Endothelial cell of umbilical vein (primary cell): Measurements from ENCODE around the gene UQCC2. TPM values are rescaled to one million over a fixed set of nuclear protein-coding genes. Genes with fewer than 3 reads are reported as not detected.

Source experiments
- BruUV-seq: library from RNA; stranded (reverse); fragments of 400-500 nt; replicated peaks from 2 replicates; lab custom pipeline; 2021; lab: Mats Ljungman, UMichigan
- CTCF ChIA-PET: fragments of 300-600, 350-600 bp; sonication (Branson Sonifier 250); formaldehyde crosslinking; loops from one replicate; lab custom pipeline; 2021; ENCODE audit warnings: antibody characterized with exemption, inconsistent platforms; lab: Charles Lee
- POLR2A ChIA-PET: fragments of 300-600, 350-600 bp; sonication (Branson Sonifier 250); formaldehyde crosslinking; loops from one replicate; lab custom pipeline; 2021; ENCODE audit warnings: antibody characterized with exemption, inconsistent platforms; lab: Charles Lee
- DNase-seq: peaks from one replicate; pipeline ENCODE4 v3.0.0-alpha.2; 2011; ENCODE audit warnings: low read depth, low spot score
- FAIRE-seq: peaks from 2 replicates; lab custom pipeline; 2011; peaks lifted over from hg19 to GRCh38; lab: Jason Lieb, UNC
- H2AFZ ChIP-seq: 2 replicates; pipeline ENCODE4 v1.6.0; 2012; ENCODE audit warnings: low read depth, low read length, control low read depth, inconsistent platforms
- H3K27ac ChIP-seq: 2 replicates; pipeline ENCODE4 v1.5.1; 2011; ENCODE audit warnings: low read depth, mild to moderate bottlenecking, control low read depth, low read length, moderate library complexity; ENCODE audit not compliant: insufficient read depth
- H3K27me3 ChIP-seq, 2 experiments: 2 replicates each; pipeline versions ENCODE4 v1.6.0 to v1.6.1; 2011; ENCODE audit warnings: low read length in 2 of 2, mixed read lengths in 1 of 2; ENCODE audit not compliant: control insufficient read depth in 2 of 2, insufficient read depth in 2 of 2
- H3K36me3 ChIP-seq, 2 experiments: 2 replicates in 1 of 2; 3 replicates in 1 of 2; pipeline ENCODE4 v1.5.1; 2011; ENCODE audit warnings: low read length in 2 of 2, mild to moderate bottlenecking in 1 of 2, moderate library complexity in 1 of 2; ENCODE audit not compliant: control insufficient read depth in 2 of 2, insufficient read depth in 2 of 2; ENCODE audit errors: extremely low read depth in 1 of 2
- H3K4me1 ChIP-seq: 3 replicates; pipeline ENCODE4 v1.5.1; 2011; ENCODE audit warnings: mild to moderate bottlenecking, low read length; ENCODE audit not compliant: control insufficient read depth, insufficient read depth; ENCODE audit errors: extremely low read depth
- H3K4me2 ChIP-seq: 2 replicates; pipeline ENCODE4 v1.6.1; 2011; ENCODE audit warnings: low read length, control low read depth, mixed read lengths; ENCODE audit not compliant: insufficient read depth
- H3K4me3 ChIP-seq, 3 experiments: fragments of 200-600 bp in 1 of 3; sonication (generic), shearing (Covaris generic) in 1 of 3; replicated peaks in 1 of 3; 2 replicates each; pipeline ENCODE4 v1.5.1; 2011 to 2016; ENCODE audit warnings: control low read depth in 3 of 3, low read length in 3 of 3, mild to moderate bottlenecking in 2 of 3, inconsistent platforms in 1 of 3, low read depth in 1 of 3, moderate library complexity in 1 of 3; ENCODE audit not compliant: insufficient read depth in 1 of 3
- H3K79me2 ChIP-seq: 2 replicates; pipeline ENCODE4 v1.6.0; 2012; ENCODE audit warnings: low read length, inconsistent platforms; ENCODE audit not compliant: control insufficient read depth, insufficient read depth
- H3K9ac ChIP-seq: replicated peaks from 2 replicates; pipeline ENCODE3; 2011; ENCODE audit warnings: low read length, control low read depth; ENCODE audit not compliant: insufficient read depth; ENCODE audit errors: extremely low read depth
- H3K9me1 ChIP-seq: replicated peaks from 3 replicates; pipeline ENCODE4 v1.6.0; 2011; ENCODE audit warnings: mild to moderate bottlenecking, low read length; ENCODE audit not compliant: control insufficient read depth, insufficient read depth; ENCODE audit errors: extremely low read depth
- H3K9me3 ChIP-seq: replicated peaks from 2 replicates; pipeline ENCODE4 v1.5.1; 2012; ENCODE audit warnings: low read length, inconsistent platforms; ENCODE audit not compliant: control insufficient read depth, insufficient read depth
- H4K20me1 ChIP-seq: replicated peaks from 2 replicates; pipeline ENCODE3; 2011; ENCODE audit warnings: mild to moderate bottlenecking, low read length; ENCODE audit not compliant: control insufficient read depth, insufficient read depth; ENCODE audit errors: extremely low read depth
- EZH2 ChIP-seq: IDR thresholded peaks from 2 replicates; pipeline ENCODE4 v1.6.1; 2012; ENCODE audit warnings: borderline replicate concordance, low read depth, mild to moderate bottlenecking, moderate library complexity, low read length, inconsistent platforms; ENCODE audit not compliant: severe bottlenecking
- FOS ChIP-seq: IDR thresholded peaks from 2 replicates; pipeline ENCODE4 v1.6.1; 2011; ENCODE audit warnings: mild to moderate bottlenecking, low read length, moderate library complexity, borderline replicate concordance; ENCODE audit not compliant: insufficient read depth
- GATA2 ChIP-seq: IDR thresholded peaks from 2 replicates; pipeline ENCODE4 v1.7.0; 2011; ENCODE audit warnings: low read depth, mild to moderate bottlenecking, moderate library complexity, mixed read lengths, low read length; ENCODE audit not compliant: insufficient read length, insufficient read depth
- JUN ChIP-seq: IDR thresholded peaks from 2 replicates; pipeline ENCODE4 v1.6.1; 2011; ENCODE audit warnings: borderline replicate concordance, low read depth; ENCODE audit not compliant: insufficient read length, insufficient read depth
- MYC ChIP-seq: IDR thresholded peaks from one replicate; pipeline ENCODE4 v1.6.1; 2011; ENCODE audit warnings: mild to moderate bottlenecking, low read depth, low read length
- POLR2A ChIP-seq: IDR thresholded peaks from 2 replicates; pipeline ENCODE4 v1.6.1; 2012; ENCODE audit warnings: low read depth, mild to moderate bottlenecking, control low read depth, low read length
- POLR2AphosphoS5 ChIP-seq: IDR thresholded peaks from 2 replicates; pipeline ENCODE4 v1.6.1; 2012; ENCODE audit warnings: low read depth, mild to moderate bottlenecking, control low read depth, low read length, moderate library complexity; ENCODE audit not compliant: insufficient read depth
- dilution Hi-C: fragments of 300-500 bp; cut with MboI; formaldehyde crosslinking; loops from one replicate; pipeline ENCODE4 v1.15.0; 2019; ENCODE audit warnings: low sequenced_read_pairs; ENCODE audit not compliant: extremely low pct_ligation_motif_present
- intact Hi-C: fragments of 100-400 bp; cut with micrococcal nuclease; formaldehyde crosslinking; loops from one replicate; pipeline ENCODE4 v1.10.0; 2022
- polyA plus RNA-seq, 4 experiments: library from polyadenylated mRNA; depleted of rRNA in 3 of 4; stranded (reverse) in 3 of 4; unstranded in 1 of 4; fragments of >200 nt; gene quantifications; 2 replicates each; pipeline versions ENCODE4 v1.2.1 to v1.2.3, GENCODE V29; 2011 to 2012; ENCODE audit warnings: missing spikeins in 1 of 4
- total RNA-seq: library from RNA; stranded (reverse); gene quantifications from 2 replicates; pipeline ENCODE4 v1.2.3, GENCODE V29; 2021
- TF ChIP-seq, protein P1 (sequence below), 2 donors: IDR thresholded peaks; 1 replicate in 1 of 2; 2 replicates in 1 of 2; pipeline ENCODE4 v1.5.1; 2011; ENCODE audit warnings: low read length in 2 of 2, mild to moderate bottlenecking in 2 of 2, moderate library complexity in 2 of 2, control low read depth in 1 of 2, inconsistent platforms in 1 of 2, low read depth in 1 of 2; ENCODE audit not compliant: insufficient read depth in 1 of 2; ENCODE audit errors: extremely low read depth in 1 of 2
- TF ChIP-seq, protein P2 (sequence below): IDR thresholded peaks from 2 replicates; pipeline ENCODE4 v1.6.1; 2011; ENCODE audit not compliant: insufficient read depth, insufficient read length

UQCC2 gene
- total and polyA plus RNA-seq, 2 donors (not counting 3 experiments of a cell fraction or from before 2014, with no cell fraction given), result 46.3 to 95.3 TPM

DNA sequence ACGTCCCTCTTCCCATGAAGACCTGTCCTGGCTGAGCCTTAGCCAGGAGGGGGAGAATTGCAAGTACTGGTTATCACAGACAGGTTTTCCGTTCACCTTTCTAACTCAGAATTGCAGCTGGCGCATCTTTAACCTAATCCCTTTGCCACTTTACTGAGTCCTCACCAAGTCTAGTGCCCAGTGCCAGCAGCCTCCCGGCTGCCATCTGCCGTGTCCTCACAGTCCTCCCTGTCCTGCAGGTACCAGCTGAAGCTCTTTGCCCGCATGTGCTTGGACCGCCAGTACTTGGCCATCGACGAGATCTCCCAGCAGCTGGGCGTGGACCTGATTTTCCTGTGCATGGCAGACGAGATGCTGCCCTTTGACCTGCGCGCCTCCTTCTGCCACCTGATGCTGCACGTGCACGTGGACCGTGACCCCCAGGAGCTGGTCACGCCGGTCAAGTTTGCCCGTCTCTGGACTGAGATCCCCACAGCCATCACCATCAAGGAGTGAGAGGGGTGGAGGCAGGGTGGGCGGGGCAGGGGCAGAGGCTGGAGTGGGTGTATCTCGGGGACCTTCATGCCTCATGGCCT is 41.3 kb downstream of the UQCC2 start:
- intact Hi-C loops, result loop anchor here (5.0 kb wide), 2 partner anchors 33 to 48 kb away; partner anchors contain the start of gene ITPR3

More for the DNA sequence above, 41.3 kb downstream of the UQCC2 start:
- CTCF ChIA-PET, result interaction anchor here (0.8 to 5.2 kb wide), 4 partner anchors 30 to 85 kb away, joined by 3 to 55 read pairs (median 10); no protein-coding TSS in a partner anchor
- no peak overlapping the region for H3K4me2 ChIP-seq
- H3K9me3 ChIP-seq, result no peaks in the 10 kb centered on the region
- H3K27ac ChIP-seq, result no peak overlapping the region
- no peak for TF ChIP-seq FOS
- no peak for TF ChIP-seq EZH2
- TF ChIP-seq MYC, result no peak
- no peak for TF ChIP-seq JUN
- no peak for TF ChIP-seq POLR2AphosphoS5
- TF ChIP-seq POLR2A, result no peak
- TF ChIP-seq, protein P1, sequence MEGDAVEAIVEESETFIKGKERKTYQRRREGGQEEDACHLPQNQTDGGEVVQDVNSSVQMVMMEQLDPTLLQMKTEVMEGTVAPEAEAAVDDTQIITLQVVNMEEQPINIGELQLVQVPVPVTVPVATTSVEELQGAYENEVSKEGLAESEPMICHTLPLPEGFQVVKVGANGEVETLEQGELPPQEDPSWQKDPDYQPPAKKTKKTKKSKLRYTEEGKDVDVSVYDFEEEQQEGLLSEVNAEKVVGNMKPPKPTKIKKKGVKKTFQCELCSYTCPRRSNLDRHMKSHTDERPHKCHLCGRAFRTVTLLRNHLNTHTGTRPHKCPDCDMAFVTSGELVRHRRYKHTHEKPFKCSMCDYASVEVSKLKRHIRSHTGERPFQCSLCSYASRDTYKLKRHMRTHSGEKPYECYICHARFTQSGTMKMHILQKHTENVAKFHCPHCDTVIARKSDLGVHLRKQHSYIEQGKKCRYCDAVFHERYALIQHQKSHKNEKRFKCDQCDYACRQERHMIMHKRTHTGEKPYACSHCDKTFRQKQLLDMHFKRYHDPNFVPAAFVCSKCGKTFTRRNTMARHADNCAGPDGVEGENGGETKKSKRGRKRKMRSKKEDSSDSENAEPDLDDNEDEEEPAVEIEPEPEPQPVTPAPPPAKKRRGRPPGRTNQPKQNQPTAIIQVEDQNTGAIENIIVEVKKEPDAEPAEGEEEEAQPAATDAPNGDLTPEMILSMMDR (IDR thresholded peaks at IDR 0.05; ENCODE audit: extremely low read depth in 1 of 2, insufficient read depth in 1 of 2, low read depth in 1 of 2, low read length in 2 of 2), result no peak
- TF ChIP-seq, protein P2, sequence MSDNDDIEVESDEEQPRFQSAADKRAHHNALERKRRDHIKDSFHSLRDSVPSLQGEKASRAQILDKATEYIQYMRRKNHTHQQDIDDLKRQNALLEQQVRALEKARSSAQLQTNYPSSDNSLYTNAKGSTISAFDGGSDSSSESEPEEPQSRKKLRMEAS, result no peak
- no peak for TF ChIP-seq GATA2
- TSS peak; percentile 47 for BruUV-seq
- no peaks in the 10 kb centered on the region for H3K27me3 ChIP-seq
- no peaks in the 10 kb centered on the region for H3K79me2 ChIP-seq
- FAIRE-seq (no peak), DNase-seq (no peak)
- H3K9ac ChIP-seq, result no peak overlapping the region
- H3K9me1 ChIP-seq, result no peaks in the 10 kb centered on the region
- H3K4me3 ChIP-seq, result no peak overlapping the region
- no peak overlapping the region for H2AFZ ChIP-seq
- H3K36me3 ChIP-seq, result peaks cover 4 to 20% of the 10 kb centered on the region in 2 experiments
- peaks cover 9% of the 10 kb centered on the region for H3K4me1 ChIP-seq
- POLR2A ChIA-PET, result no interaction called here
- no peaks in the 10 kb centered on the region for H4K20me1 ChIP-seq
- dilution Hi-C loops, result no loop called here
